Measurements from ENCODE around the gene WASHC2C.
"Not testable (repeated sequence)": the region's sequence is repeated elsewhere in the genome, so short reads cannot be mapped to it uniquely, and the experiment has no call there.

The WASHC2C gene

DNA sequence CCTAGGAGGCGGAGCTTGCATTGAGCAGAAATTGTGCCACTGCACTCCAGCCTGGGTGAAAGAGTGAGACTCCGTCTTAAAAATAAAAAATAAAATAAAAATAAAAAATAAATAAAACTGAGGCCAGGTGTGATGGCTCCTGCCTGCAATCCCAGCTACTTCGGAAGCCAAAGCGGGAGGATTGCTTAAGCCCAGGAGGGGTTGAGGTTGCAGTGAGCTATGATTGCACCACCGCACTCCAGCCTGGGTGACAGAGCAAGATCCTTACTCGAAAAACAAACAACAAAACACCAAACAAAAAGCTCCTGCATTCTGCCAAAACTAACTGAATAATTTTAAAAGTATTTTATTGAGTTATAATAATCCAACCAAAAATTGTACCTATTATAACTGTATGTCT, 84.0 kb downstream of the WASHC2C start:
- DNase-seq (ENCODE audit: low read depth) = peak; percentile 21
- TF ChIP-seq, protein P1, sequence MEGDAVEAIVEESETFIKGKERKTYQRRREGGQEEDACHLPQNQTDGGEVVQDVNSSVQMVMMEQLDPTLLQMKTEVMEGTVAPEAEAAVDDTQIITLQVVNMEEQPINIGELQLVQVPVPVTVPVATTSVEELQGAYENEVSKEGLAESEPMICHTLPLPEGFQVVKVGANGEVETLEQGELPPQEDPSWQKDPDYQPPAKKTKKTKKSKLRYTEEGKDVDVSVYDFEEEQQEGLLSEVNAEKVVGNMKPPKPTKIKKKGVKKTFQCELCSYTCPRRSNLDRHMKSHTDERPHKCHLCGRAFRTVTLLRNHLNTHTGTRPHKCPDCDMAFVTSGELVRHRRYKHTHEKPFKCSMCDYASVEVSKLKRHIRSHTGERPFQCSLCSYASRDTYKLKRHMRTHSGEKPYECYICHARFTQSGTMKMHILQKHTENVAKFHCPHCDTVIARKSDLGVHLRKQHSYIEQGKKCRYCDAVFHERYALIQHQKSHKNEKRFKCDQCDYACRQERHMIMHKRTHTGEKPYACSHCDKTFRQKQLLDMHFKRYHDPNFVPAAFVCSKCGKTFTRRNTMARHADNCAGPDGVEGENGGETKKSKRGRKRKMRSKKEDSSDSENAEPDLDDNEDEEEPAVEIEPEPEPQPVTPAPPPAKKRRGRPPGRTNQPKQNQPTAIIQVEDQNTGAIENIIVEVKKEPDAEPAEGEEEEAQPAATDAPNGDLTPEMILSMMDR (conservative IDR thresholded peaks at IDR 0.05; ENCODE audit: low read depth, low read length) = no peak
- H3K4me3 ChIP-seq (ENCODE audit: low read depth, low read length) = no peak overlapping the region

DNA sequence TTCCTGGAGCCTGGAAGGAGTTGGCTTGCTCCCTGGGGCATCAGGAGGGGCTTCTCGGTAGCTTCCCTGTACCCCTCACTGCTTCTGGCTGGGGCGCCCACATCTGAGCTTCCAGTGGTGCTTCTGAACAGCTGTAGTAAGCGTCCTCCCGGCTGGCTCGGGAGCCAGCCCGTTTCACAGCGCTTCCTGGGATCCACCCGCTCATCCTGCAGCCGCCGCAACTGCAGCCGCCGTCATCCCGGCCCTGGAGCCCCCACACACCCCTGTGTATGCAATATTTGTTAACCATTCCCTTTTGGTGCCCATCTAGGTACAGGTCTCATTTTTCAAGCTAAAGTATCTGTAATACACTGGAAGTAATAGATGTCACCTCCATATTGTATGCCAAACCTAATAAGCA, 85.9 kb downstream of the WASHC2C start:
- DNase-seq (ENCODE audit: low read depth); H3K4me3 ChIP-seq (ENCODE audit: low read depth, low read length): not testable (repeated sequence)

DNA sequence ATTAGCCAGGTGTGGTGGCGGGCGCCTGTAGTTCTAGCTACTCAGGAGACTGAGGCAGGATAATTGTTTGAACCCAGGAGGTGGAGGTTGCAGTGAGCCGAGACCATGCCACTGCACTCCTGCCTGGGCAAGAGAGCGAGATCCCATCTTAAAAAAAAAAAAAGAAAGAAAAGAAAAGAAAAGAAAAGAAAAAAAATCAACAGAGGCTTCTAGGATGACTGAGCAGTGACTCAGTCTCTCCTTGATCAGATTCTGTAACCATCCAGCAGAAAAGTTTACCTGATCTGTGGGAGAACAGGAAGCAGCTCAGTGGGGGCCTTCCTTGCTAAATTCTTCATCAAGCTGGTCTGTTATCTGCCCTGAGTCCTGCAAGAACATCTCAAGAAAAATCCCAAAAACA, 87.1 kb downstream of the WASHC2C start:
- H3K4me3 ChIP-seq (ENCODE audit: low read depth, low read length) = not testable (repeated sequence)
- peak; percentile 79 for DNase-seq (ENCODE audit: low read depth)

DNA sequence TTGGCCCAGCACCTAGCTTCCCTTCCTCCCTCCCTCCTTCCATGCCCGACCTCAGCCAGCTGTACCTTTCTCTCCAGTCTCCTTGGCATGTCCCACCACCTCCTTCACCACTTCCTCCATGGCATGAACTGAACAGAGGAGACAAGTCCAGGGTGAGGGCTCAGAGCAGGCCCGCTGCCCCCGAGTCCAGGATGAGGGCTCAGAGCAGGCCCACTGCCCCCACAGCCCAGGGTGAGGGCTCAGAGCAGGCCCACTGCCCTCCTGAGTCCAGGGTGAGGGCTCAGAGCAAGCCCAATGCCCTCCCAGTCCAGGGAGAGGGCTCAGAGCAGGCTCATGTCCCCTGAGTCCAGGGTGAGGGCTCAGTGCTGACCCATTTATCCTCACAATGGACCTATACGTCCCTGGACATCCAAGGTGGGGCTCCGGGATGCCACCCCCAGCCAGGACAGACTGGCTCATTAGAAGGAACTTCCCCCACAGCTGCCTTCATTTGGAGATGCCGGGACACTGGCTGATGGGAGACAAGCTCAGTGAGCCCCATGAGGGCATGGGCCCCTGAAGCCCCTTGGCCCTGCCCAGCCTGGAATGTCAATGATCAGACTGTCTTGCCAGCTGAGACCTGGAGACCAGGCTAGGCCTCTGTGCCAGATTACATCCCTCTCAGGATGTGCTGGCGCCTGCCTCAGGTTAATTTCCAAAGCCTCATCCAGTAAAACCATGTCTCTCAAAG, 90.2 kb downstream of the WASHC2C start:
- DNase-seq (ENCODE audit: low read depth) = no peak
- TF ChIP-seq, protein P1 (conservative IDR thresholded peaks at IDR 0.05; ENCODE audit: low read depth, low read length) = no peak
- no peak overlapping the region for H3K4me3 ChIP-seq (ENCODE audit: low read depth, low read length)

DNA sequence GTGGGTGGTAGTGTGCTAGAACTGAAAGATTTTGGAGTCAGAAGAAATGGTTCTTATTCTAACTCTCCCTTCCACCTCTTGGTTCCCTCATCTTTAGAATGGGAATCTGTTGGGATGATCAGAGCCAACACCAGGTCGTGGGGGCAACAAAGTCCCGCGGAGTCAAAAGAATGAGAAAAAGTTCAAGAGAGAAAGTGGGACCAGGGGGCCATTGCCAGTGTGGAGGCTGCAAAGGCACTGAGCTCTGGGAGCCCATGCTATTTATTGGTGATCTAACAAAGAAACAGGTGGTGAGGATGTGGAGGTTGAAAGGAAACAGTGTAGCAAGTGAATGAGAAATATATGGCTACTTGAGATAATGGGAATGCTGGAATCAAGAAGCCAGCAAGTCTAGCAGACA, 90.8 kb downstream of the WASHC2C start:
- no peak for DNase-seq (ENCODE audit: low read depth)
- no peak overlapping the region for H3K4me3 ChIP-seq (ENCODE audit: low read depth, low read length)
- TF ChIP-seq, protein P1 (conservative IDR thresholded peaks at IDR 0.05; ENCODE audit: low read depth, low read length) = no peak

DNA sequence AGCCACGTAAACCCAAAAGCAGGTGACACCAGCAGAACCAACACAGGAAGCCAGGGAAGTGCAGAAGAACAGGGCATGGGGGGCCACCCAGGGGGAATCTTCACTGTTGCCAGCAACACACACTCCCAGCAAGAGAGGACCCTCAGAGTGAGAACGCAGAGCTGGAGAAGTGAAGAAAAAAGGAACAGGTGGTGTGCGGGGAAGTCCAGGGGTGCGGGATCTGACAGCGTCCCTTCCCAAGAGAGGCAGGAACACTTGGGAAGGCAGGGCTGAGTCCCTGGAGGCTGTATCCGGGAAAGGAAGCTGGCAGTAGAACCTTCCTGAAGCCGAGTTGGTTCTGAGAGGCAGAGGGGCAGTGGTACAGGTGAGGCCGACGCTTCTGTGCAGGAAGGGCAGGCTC, 92.5 kb downstream of the WASHC2C start:
- TF ChIP-seq, protein P1 (conservative IDR thresholded peaks at IDR 0.05; ENCODE audit: low read depth, low read length) = no peak
- no peak overlapping the region for H3K4me3 ChIP-seq (ENCODE audit: low read depth, low read length)
- DNase-seq (ENCODE audit: low read depth) = no peak

DNA sequence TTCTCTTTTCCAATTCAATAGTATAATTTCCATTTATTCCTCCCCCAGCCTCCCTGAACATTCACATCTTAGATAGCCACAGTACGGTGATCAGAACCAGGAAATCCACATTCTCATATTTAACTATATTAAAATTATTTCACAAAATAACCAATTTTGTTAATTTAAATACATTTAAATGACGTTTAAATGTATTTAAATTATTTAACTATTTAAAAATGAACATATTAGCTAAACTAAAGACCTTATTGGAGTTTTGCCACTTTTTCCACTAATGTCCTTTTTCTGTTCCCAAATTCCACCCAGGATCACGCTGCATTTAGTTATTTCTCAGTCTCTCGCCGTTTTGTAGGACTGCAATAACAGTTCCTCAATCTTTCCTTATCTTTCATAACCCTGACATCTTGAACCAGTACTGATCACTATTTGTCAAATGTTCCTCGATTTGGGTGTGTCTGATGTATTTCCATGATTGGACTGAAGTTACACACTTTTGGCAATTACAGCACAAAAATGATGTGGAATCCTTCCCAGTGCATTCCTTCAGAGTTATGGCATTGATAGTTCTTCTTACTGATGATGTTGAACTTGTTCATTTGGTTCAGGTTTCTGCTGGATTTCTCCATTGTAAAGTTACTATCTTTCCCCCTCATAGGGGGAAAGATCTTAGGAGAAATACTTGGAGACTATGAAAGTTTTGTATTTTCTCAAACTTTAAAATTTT, 93.2 kb downstream of the WASHC2C start:
- DNase-seq (ENCODE audit: low read depth); H3K4me3 ChIP-seq (ENCODE audit: low read depth, low read length): not testable (repeated sequence)

DNA sequence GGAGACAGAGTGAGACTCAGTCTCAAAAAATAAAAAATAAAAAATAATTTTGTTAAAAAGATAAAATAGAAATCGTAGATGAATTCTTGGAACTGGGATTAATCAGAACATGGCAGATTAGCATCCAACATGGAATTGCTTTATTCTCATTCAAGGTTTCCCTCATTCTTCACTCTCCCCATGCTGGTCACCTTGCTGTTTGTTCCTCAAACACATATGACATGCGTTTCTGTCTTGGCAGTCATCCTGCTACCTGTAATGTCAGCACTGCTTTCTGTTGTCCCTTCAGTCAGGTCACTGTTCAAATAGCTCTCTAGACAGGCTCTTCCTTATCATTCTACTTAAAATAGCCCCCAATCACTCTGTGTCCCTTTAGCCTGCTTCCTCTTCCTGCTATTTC, 95.9 kb downstream of the WASHC2C start:
- H3K4me3 ChIP-seq (ENCODE audit: low read depth, low read length); DNase-seq (ENCODE audit: low read depth): not testable (repeated sequence)
